Stimulated activated naive CD8-positive, alpha-beta T cell treated with anti-CD3 and anti-CD28 coated beads, Interleukin-15, Interleukin-2, amounts not matched to agents 100 U/mL and 50 U/mL, for 24 hours (primary cell): ENCODE measurements around the gene UBE2D3.
"Not testable (repeated sequence)": the region's sequence is repeated elsewhere in the genome, so short reads cannot be mapped to it uniquely, and the experiment has no call there.

Experiments used
- ATAC-seq: fragments of 150-1000 bp; cut with Tn5 transposase; one replicate; pipeline ENCODE4 v1.10.0; 2021
- DNase-seq: peaks from one replicate; pipeline ENCODE4 v3.0.0; 2021

The UBE2D3 gene

GRCh38 chr4:102826890-102827673 is at the start of gene UBE2D3:
Gene UBE2D3, minus strand, starts transcription at chr4:102827551. Its CDS starts 1,043 bp downstream, at chr4:102826508.
- ATAC-seq: peak; percentile 51
- DNase-seq: peak; percentile 96

DNA sequence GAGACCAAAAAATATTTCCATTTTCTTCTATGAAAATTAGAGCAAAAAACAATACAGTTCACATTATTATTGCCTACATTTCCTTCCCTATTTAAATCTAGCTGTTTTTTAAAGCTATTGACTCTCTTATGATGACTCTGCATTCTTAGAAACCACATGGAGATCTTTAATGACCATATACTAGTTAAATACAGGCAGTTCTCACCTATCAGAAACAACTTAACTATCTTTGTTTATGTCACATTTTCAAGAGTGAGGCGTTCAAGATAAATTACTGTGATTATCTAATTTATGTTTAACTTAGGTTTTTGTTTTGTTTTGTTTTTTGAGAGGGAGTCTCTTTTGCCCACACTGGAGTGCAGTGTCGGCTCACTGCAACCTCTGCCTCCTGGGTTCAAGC is 44.4 kb upstream of the UBE2D3 start:
- ATAC-seq (no peak), DNase-seq (no peak)

- DNase-seq (no peak), ATAC-seq (no peak)
Observed at GRCh38 chr4:102869569-102870197, 42.3 kb upstream of the UBE2D3 start.

DNA sequence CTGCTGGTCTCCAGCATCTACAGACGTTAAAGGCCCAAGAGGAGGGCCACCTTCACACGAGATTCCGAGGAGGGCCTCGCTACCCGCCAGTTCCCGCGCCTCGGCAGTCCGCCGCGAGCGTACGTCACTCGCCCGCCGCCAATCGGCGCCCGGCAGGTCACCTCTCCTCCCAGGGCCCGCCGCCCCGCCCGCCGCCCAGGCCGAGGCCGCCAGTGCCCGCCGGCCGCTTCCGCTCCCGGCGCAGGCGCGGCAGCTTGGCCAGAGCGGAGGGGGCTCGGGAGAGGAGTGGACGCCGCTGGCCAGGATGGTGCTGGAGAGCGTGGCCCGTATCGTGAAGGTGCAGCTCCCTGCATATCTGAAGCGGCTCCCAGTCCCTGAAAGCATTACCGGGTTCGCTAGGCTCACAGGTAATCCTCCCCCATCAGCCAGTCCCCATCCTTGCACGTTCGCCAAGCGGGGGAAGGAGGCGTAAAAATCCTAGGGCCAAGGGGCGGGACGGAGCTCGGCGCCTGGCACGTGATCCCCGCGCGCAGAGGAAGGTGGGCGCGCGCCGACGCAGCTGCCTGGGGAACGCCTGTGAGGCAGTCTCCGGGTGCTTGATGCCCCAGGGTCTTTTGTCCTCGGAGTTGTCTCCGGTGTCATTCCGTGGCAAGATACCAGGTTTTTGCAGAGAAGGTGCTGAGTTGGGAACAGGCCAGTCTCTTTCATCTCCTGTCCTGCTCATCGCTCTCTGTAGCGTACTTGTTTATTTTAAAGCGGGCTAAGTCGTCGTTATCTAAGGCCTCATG is 41.6 kb upstream of the UBE2D3 start, which contains the start of gene CISD2:
TSS of gene CISD2 (plus strand) at position 212 of the 788 bp plus-strand sequence. CDS start at position 305, 93 bp downstream.
- ATAC-seq (peak; percentile 93), DNase-seq (peak; percentile 94)

DNA sequence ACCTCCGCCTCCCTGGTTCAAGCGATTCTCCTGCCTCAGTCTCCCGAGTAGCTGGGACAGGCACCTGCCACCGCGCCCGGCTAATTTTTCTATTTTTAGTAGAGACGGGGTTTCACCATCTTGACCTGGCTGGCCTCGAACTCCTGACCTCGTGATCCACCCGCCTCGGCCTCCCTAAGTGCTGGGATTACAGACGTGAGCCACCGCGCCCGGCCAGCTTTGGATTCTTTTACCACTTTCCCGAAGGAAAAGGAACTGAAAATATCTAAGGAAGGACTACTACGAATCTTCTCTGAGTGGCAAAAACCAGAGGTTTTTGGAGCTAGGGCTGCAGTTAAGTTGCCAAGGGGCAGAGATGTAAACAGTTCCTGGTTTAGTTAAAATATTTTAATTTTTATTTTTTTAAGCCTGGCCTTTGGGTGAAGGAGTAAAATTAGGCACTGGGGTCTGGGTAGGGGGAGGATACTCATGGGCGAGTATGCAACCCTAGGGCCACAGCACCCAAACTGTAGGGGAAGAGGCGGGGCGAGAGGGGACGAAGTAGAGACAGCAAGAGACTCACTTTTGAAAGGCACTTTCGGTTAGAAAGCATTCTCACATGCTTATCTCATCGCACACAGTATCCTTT is 40.9 kb upstream of the UBE2D3 start:
- ATAC-seq (no peak), DNase-seq (peak; percentile 50)

DNA sequence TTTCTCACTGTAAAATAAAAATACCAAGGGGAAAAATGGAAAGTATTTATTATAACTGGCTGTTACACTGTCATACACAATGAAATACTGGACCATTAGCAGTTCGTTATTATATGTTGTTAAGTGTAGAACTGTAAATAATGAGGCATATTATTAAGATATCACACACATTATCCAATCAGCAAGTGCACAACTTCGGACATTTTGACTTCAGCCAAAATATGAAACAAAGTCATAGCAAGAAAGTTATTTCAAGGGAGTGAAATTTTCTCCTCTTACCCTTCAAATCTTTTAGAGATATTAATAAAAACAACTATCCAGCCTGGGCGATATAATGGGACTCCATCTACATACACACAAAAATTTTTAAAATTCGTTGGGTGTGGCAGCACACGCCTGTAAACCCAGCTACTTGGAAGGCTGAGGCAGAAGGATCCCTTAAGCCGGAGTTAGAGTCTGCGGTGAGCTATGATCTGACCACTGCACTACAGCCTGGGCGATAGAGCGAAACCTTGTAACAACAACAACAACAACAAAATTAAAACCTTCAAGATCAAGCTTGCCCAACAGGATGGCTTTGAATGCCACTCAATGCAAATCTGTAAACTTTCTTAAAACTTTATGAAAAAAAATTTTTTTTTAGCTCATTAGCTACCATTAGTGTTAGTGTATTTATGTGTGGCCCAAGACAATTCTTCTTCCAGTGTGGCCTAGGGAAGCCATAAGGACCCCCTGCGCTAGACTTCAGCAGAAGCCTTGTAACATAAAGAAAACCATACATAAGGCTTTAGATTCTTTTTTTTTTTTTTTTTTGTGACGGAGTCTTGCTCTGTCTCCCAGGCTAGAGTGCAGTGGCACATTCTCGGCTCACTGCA is 40.2 kb upstream of the UBE2D3 start:
- ATAC-seq (no peak), DNase-seq (no peak)

DNA sequence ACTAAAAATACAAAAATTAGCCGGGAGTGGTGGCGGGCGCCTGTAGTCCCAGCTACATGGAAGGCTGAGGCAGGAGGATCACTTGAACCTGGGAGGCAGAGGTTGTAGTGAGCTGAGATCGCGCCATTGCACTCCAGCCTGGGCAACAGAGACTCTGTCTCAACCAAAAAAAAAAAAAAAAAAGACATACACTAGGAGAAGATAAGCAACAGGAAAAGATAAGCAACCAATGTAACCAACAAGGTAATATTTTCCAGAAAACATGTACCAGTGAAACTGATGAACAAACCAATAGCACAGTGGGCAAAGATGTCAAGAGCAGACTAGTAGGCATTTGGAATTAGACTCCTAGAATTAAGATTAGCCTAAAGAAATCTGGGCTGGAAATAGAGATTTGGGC is 38.0 kb upstream of the UBE2D3 start:
- not testable (repeated sequence) for ATAC-seq, DNase-seq

DNA sequence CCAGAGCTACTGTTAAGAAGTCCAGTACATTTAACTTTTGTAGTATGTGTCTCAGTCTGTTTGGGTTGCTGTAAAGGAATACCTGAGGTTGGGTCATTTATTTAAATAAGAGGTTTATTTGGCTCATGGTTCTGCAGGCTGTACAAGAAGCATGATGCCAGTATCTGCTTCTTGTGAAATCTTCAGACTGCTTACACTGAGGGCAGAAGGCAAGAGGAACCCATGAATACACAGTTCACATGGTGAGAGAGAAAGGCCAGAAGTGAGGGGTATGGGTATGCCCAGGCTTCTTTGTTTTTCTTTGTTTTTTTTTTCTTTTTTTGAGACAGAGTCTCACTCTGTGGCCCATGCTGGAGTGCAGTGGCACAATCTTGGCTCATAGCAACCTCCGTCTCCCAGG is 35.4 kb upstream of the UBE2D3 start:
- DNase-seq (no peak), ATAC-seq (no peak)

- DNase-seq (no peak), ATAC-seq (no peak)
Observed at GRCh38 chr4:102862016-102862415, 34.7 kb upstream of the UBE2D3 start.

GRCh38 chr4:102860611-102861324 is 33.4 kb upstream of the UBE2D3 start:
- ATAC-seq (no peak), DNase-seq (no peak)

DNA sequence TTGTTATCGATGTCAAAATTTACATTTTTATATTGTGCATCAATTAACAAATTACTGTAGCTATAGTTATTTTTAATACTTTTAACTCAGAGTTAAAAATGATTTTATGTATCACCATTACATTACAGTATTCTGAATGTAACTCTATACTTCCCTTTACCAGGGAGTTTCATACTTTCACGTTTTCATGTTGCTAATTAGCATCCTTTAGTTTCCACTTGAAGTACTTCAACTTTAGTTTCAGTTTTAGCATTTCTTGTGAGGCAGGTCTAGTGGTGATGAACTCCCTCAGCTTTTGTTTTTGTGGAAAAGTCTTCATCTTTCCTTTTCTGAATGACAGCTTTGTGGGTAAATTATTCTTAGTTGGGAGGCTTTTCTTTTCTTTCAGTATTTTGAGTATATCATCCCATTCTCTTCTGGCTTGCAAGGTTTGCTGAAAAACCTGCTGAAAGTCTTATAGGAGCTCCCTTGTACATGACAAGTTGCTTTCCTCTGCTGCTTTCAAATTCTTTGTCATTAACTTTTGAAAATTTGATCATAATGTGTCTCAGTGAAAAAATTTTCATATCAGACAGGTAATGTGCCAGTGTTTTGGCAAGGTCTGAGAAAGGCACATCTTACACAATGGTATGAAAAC is 31.6 kb upstream of the UBE2D3 start:
- DNase-seq (no peak), ATAC-seq (no peak)

- DNase-seq (no peak), ATAC-seq (no peak)
Observed at GRCh38 chr4:102850370-102850769, 23.0 kb upstream of the UBE2D3 start.

DNA sequence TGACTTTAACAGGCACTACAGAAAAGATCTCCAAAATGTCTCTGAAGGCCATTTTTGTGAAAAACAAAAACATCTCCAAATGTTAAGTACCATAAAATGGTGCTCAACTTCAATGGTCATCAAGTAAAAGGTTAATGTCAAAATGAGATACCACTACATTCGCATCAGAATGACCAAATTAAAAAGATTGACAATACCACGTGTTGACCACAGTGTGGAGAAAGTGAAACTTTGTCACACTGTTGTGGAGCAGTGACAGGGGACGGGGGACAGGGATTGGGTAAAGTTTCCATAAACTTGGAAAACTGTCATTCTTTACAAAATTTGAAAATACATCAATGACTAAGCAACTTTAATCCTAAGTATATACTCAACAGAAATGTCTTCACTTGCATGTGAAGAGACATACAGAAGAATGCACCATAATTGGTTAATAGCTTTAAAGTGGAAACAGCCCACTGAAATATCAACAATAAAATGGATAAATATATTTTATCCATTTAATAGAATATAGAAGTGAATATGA is 22.3 kb upstream of the UBE2D3 start:
- DNase-seq: no peak
- ATAC-seq: peak; percentile 57

DNA sequence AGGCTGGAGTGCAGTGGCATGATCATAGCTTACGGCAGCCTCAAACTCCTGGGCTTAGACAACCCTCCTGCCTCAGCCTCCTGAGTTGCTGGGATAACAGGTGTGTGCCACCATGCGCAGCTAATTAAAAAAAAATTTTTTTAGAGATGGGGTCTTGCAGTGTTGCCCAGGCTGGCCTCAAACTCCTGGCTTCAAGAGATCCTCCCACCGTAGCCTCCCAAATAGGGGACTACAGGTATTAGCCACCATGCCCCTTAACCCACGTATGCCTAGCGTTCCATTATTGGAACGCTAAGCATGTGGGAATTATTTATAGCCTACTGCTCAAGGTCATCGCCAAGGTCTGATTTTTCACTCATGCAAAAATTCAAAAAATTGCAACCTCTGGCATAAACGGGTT is 20.3 kb upstream of the UBE2D3 start:
- ATAC-seq: no peak
- DNase-seq: no peak

DNA sequence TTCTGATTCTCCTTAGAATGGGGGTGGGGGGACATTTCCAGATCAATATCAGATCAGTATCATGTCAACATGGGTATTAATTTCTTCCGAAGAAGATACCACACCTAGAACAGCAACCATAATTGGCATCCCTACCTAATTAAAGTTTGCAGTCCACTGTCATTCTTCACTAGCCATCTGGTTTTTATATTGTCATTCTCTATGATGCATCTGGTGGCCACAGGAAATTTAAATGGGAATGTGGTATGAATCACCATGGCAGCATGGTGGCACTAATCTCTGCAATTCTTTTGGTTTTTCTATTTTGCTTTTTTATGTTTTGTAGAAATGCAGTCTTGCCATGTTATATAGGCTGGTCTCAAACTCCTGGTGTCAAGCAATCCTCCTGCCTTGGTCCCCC is 16.6 kb upstream of the UBE2D3 start:
- ATAC-seq (no peak), DNase-seq (no peak)

GRCh38 chr4:102843273-102843672 is 15.9 kb upstream of the UBE2D3 start:
- no peak for DNase-seq
- peak; percentile 43 for ATAC-seq

GRCh38 chr4:102842367-102842766 is 15.0 kb upstream of the UBE2D3 start:
- DNase-seq (no peak), ATAC-seq (no peak)

- DNase-seq: no peak
- no peak for ATAC-seq
Observed at GRCh38 chr4:102836596-102836995, 9.2 kb upstream of the UBE2D3 start.

DNA sequence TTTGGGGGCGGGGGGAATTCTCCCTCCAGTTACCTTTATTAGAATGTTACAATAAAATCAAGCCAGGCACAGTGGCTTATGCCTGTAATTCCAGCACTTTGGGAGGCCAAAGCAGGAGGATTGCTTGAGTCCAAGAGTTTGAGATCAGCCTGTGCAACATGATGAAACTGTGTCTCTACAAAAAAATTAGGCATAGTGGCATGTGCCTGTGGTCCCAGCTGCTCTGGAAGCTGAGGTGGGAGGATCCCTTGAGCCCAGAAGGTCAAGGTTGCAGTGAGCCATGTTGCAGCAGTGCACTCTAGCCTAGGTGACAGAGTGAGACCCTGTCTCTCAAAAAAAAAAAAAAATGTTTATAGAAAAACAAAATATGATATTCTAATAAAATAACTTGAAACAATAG is 5.3 kb upstream of the UBE2D3 start:
- ATAC-seq: no peak

GRCh38 chr4:102832105-102832504 is 4.8 kb upstream of the UBE2D3 start:
- no peak for ATAC-seq
- DNase-seq: no peak

More for the DNA sequence above, 5.3 kb upstream of the UBE2D3 start:
- no peak for DNase-seq
